Sigmoid colon (tissue), 4 donors: ENCODE results near the gene SEMA5B.

ENCODE experiments used
- CTCF ChIP-seq, 4 experiments: fragments of 450-650 bp in 3 of 4; fragments of 200-600 bp in 1 of 4; IDR thresholded peaks; one replicate each; pipeline ENCODE4 v1.5.1; 2016 to 2019; ENCODE audit warnings: antibody characterized with exemption in 4 of 4, mild to moderate bottlenecking in 3 of 4, moderate library complexity in 2 of 4
- EP300 ChIP-seq, 4 donors: sonication (generic); formaldehyde crosslinking; IDR thresholded peaks; one replicate each; pipeline ENCODE4 v1.6.1; 2017; ENCODE audit warnings: antibody characterized with exemption in 4 of 4
- POLR2A ChIP-seq, 2 donors: fragments of 450-650 bp; IDR thresholded peaks; one replicate each; pipeline ENCODE4 v1.6.1; 2016; ENCODE audit warnings: antibody characterized with exemption in 2 of 2, mild to moderate bottlenecking in 2 of 2, moderate library complexity in 2 of 2
- POLR2AphosphoS5 ChIP-seq, 4 donors: sonication (generic); formaldehyde crosslinking; IDR thresholded peaks; one replicate each; pipeline ENCODE4 v1.6.1; 2017; ENCODE audit warnings: antibody characterized with exemption in 4 of 4

- TF ChIP-seq POLR2AphosphoS5 (IDR thresholded peaks at IDR 0.05) (no peak), CTCF (IDR thresholded peaks at IDR 0.05) (no peak), EP300 (IDR thresholded peaks at IDR 0.05) (no peak), POLR2A (IDR thresholded peaks at IDR 0.05) (no peak)
Observed at GRCh38 chr3:122875547-122876127, 151.9 kb downstream of the SEMA5B start.
